GM12864 (cell line): ENCODE results near the gene PPP1R15A.

Source experiments
- DNase-seq: peaks from one replicate; pipeline ENCODE4 v3.0.0-alpha.2; 2011; ENCODE audit warnings: low read depth
- H3K4me3 ChIP-seq: 2 replicates; pipeline ENCODE4 v1.5.1; 2011; ENCODE audit warnings: mild to moderate bottlenecking, low read depth, low read length, control low read depth
- TF ChIP-seq, protein P1 (sequence below): IDR thresholded peaks from 2 replicates; pipeline ENCODE4 v1.5.1; 2011; ENCODE audit warnings: low read depth, mild to moderate bottlenecking, moderate library complexity, low read length, control low read depth, inconsistent platforms; ENCODE audit errors: missing control alignments

Gene PPP1R15A

DNA sequence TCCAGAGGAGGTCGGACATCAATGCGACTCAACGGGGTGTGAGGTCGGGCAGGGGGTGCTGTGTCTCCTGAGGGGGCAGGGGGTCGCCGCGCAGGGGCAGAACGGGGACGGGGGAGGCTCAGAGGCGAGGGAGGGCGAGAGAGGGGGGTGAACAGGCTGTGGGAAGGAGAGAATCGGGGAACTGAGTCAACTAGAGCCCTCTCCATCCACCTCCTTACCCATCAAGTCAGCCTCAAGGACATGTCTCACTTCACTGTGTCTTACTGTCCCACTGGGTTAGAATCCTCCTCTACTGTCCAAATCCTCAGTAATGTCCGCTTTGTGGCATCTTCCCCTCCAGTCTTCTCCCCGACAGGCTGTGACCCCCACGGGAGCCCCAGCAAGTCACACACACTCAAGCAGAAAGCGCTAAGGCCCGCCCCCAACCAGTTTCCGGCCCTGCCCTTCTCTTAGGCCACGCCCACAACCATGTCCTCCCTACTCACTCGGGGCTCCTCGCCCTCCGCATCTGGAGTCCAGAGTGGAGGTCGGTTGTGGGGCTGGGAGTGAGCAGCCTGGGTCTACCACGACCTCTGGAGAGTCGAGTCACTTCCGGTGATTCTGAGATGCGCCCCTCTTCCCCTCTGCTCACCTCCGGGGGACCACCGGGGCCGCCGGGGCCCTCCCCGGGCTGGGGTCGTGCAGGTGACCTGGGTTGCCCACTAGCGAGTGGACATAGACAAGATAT, 13.1 kb upstream of the PPP1R15A start:
- TF ChIP-seq, protein P1, sequence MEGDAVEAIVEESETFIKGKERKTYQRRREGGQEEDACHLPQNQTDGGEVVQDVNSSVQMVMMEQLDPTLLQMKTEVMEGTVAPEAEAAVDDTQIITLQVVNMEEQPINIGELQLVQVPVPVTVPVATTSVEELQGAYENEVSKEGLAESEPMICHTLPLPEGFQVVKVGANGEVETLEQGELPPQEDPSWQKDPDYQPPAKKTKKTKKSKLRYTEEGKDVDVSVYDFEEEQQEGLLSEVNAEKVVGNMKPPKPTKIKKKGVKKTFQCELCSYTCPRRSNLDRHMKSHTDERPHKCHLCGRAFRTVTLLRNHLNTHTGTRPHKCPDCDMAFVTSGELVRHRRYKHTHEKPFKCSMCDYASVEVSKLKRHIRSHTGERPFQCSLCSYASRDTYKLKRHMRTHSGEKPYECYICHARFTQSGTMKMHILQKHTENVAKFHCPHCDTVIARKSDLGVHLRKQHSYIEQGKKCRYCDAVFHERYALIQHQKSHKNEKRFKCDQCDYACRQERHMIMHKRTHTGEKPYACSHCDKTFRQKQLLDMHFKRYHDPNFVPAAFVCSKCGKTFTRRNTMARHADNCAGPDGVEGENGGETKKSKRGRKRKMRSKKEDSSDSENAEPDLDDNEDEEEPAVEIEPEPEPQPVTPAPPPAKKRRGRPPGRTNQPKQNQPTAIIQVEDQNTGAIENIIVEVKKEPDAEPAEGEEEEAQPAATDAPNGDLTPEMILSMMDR, result no peak
- DNase-seq, result no peak
- peak overlapping the region; percentile 75 for H3K4me3 ChIP-seq

DNA sequence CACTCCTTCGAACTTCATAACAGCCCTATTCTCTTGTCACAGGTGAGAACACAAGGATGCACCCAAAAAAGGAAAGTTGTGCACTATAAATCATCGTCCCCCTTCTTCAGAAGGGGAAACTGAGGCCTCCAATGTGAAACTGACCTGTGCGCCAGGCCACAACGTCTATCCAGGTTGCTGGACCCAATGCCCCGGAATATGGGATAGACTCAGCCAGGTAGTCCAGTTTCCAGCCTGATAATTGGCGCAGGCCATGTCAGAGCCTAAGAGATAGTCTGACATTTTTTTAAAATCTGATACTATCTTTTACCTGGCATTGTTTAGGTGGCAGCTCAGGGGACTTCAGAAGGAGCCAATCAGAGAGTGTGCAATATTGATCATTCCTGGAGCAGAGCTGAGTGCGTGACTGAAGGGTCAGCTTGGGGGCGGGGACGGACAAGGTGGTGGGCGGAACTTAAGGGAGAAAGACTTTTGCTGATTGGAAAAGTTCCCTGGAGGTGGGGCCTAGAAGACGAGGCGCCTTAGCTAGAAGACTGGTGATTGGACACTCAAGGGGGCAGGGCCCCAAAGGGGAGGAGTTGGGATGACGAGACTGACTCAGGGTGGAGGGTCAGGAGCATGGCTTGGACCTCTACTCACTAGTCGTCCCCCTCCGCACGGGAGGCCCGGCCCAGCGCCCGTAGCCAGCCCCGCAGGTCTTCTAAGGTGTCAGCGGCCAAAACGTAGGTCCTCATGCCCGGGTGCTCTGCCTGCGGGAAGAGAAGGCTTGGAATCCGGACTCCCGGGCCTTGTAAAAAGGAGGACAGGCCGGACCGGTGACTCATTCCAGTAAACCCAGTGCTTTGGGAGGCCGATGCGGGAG, 12.3 kb upstream of the PPP1R15A start:
- TF ChIP-seq, protein P1, result no peak
- H3K4me3 ChIP-seq, result peak overlapping the region; percentile 75

DNA sequence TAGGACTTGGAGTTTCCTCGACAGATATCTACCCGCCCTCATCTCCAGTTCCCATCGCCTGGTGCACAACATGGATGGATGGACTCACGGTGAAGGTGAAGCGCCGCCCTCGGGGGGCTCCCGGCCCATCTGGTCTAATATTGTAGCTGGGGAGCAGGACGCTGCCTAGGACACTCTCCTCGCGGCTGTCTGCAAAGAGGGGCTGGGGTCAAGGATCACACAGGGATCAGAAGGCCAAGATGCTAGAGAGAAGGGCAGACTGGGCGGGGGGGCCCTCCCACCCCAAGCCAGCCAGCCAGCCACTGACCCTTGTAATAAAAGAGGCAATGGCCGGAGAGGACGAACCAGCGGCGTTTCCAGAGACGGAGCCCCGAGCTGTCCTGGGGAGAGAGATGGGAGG, 10.9 kb upstream of the PPP1R15A start:
- TF ChIP-seq, protein P1, result no peak
- no peak overlapping the region for H3K4me3 ChIP-seq
- no peak for DNase-seq

More for the DNA sequence above, 12.3 kb upstream of the PPP1R15A start:
- DNase-seq, result no peak

DNA sequence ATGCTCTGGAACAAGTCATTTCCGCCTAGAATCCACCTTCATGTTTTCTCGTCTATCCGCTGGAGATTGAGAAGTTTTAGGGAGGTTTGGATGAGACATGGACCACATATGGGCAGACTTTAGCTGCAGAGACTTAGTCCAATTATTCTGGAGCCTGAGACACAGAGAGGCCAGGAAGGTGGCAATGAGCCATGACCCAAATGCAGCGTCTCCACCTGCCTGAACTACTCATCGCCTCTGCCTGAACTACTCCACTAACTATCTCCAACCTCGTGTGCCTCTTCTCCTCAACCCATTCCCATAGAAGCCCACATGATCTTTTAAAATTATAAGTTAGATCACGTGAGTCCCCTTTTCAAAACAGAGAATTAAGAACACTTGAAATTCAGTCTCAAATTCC, 9.4 kb upstream of the PPP1R15A start:
- no peak overlapping the region for H3K4me3 ChIP-seq
- no peak for DNase-seq
- TF ChIP-seq, protein P1, result no peak

DNA sequence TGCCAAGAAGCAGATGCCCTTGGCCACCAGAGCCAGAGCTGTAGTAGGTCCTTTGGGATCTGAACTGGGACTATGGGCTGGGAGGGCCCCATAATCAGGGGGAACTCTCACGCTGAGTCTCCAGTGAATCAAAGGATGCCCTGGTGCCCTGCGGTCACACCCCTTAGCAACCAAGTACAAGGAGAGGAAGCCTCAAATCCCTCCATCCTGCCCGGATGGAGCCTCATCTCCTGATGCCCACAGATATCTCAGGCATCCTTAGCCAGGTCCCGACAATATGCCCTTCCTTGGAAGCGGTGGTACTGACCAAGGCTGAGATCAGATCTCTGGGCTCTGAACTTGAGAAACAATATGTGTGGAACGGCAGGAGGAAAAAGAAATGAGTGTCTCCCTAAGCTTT, 5.5 kb upstream of the PPP1R15A start:
- TF ChIP-seq, protein P1, result no peak

DNA sequence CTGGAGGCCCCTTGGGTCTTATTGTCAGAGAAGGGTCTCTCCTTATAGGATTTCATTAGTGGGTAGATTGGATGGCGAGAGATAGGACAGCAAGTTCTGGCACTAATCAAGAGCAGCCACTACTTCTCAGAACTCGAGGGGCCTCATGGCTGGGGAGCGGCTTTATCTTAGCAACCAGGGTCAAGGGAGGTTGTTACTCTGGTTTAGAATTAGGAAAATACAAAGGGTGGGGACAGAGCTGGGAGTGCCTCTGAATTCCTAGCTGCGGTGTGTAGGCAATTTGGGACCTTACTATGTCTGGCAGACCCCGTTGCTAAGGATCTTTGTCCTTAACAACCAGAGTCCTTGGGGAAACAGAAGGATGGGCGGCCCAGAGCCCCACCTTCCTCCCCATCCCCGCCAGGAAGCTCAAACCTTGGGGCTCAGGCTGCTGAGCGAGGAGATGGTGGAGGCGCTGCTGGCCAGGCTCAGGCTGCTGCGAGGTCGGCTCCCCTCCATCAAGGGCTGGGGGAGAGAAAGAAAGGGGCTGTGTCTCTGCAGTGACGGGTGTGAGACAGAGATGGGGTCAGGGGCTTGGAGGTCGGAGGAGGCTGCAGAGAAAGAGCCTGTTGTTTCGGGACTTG, 5.0 kb upstream of the PPP1R15A start:
- H3K4me3 ChIP-seq, result no peak overlapping the region
- TF ChIP-seq, protein P1, result no peak
- no peak for DNase-seq

More for the DNA sequence above, 5.5 kb upstream of the PPP1R15A start:
- no peak overlapping the region for H3K4me3 ChIP-seq
- no peak for DNase-seq
